HG03108 (cell line): ENCODE data around the gene GTPBP6.
"Not testable (repeated sequence)": the region's sequence is repeated elsewhere in the genome, so short reads cannot be mapped to it uniquely, and the experiment has no call there.

Experiments used
- ATAC-seq: cut with Tn5 transposase; IDR thresholded peaks from one replicate; pipeline ENCODE4 v1.9.1; 2021; ENCODE audit warnings: moderate library complexity; ENCODE audit not compliant: unreplicated experiment

The GTPBP6 gene

DNA sequence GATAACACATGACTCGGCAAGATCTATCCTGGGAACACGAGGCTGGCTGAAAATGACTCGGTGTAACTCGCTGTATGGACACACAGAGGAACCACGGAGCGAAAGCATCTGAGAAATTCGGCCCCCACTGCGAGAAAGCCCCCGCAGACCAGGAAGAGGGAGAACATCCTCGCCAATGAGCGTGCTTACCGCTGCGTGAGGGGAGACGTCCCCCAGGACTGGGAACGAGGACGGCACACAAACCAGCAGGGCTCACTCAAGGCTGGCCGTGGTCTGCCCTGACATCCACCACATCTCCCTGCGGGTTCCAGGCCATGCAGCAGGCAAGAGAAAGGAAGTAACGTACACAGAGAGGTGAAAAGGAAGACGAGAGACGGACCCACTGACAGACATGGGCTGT lies 17.6 kb upstream of the GTPBP6 start:
- ATAC-seq = no peak

DNA sequence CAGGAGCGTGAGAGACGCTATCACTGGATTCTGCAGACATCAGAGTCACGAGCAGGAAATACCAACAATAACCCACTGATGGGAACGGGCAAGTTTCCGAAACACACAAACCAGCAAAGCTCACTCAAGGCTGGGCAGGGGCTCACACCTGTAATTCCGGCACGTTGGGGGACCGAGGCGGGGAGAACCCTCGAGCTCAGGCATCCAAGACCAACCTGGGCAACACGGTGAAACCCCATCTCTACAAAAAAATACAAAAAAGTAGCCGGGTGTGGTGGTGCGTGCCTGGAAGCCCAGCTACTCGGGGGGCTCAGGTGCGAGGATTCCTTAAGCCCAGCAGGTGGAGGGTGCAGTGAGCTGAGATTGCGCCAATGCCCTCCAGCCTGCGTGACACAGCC lies 17.2 kb upstream of the GTPBP6 start:
- ATAC-seq = no peak

DNA sequence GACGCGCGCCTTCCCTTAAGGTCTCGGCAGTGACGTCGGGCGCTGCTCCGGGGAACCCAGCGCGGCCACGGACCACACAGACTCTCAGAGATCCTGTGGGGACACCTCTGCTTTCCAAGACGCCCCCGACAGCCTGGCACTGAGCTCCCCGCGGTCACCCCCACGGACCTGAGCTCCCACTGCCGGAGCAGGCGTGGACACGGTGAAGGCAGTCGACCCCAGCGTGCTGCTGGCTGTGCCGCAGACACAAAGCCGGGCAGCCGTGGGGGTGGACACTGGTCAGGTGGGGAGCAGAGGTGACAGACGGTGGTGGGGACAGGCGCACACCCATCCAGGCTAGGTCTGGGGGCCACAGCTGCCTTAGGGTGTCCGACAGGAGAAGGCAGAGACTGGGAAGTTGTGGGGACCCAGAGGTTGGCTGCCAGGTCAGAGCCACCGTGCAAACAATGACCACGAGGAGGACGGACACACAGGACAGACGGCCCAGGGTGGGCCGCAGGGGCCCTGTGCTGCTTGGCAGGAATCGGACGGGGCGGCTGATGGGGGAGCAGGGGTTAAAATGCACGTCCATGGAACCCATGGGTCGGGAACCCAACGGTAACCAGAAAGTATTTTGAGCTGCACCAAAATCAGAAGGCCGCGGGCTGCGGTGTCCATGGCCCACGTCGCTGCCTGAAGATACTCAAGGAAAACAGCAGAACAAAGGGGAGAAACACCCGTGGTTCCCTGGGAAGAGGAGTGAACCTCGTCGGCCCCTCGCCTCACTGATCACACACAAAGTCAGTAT lies 16.6 kb upstream of the GTPBP6 start:
- no peak for ATAC-seq

DNA sequence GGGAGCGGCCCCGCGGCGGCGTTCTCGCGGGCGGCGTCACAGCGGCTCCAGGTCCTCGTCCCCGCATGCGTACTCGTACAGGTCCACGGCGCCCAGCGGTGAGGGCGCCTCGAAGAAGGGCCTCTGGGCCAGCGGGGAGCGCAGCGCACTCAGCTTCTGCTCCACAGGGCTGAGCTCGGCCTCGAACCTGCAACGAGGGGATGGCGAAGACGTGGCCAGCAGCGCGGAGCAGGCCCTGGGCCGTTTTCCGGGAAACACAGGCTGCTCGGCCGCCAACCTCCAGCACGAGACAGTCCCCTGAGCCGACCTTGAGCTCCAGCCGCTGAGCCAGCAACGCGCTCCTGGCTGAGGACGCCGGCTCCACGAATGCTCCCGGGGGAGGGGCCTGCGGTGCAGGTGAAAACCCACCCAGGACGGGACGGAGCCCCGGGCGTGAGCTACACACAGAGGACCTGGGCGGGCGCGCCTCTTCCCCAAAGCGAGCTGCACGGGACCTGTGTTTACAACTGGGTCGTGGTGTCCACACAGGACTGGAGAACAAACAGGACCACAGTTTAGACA lies 15.8 kb upstream of the GTPBP6 start:
- ATAC-seq = no peak

DNA sequence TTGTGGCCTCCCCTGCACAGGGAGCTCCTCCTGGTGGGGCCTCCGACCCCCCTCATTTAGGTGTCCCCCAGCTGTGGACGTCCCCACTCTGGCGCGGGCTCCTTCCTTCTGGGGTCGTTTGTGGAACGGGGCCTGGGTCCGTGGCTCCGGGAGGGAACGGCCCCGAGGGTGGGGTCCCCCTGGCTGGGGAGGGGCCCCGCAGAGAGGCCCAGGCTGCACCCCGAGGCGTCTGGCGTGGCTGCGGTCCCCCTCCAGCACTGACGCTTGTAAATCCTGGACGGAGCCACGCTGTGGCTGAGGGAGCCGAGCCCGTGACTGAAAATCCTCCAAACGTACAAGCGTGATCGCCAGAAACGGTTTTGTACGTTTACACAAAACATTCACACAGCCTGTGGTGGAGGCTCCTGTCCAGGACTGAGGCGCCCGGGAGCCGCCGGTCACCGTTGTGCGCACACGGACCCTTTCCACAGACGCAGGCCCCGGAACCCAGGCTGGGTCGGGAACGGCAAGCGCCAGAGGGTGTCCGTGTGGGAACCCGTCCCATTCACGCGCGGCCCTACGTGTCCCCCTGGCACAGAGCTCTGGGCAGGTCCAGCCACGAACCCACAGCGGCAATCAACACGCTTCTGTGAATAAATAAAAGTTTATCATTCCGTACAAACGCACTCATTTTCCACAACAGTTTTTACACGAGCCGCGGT lies 15.2 kb upstream of the GTPBP6 start:
- no peak for ATAC-seq

DNA sequence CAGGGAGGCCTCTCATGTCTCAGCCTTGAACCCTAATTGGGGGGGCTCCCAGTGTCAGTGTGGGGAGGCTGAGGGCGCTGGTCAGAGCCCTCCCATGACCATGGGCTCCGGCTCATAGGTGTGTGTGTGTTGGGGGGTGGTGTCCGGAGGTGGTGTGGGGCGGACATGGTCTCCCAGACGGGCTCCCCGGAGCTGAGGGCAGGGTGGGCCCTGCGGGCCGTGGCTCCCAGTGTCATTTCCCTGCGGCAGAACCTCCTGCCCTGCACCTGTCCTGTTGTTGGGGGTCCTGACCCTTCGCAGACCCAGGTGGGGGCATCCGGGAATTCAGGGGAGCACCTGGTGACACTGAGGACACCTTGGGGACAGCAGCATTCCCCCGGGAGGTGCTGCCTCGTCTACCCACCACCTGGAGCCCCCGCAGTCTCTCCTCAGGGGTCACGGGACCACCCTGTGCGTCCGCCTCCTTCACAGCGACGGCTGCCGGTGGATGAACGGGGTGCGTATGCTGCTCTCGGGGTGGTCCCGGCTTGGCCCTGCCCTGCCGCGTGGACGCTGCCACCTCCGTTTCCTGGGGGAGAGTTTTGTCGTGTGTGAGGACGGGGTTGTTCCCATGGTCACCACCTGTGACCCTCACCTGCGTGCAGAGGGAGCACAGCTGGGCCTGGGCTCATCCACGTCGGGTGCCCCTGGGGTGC lies 14.5 kb upstream of the GTPBP6 start:
- ATAC-seq = no peak

DNA sequence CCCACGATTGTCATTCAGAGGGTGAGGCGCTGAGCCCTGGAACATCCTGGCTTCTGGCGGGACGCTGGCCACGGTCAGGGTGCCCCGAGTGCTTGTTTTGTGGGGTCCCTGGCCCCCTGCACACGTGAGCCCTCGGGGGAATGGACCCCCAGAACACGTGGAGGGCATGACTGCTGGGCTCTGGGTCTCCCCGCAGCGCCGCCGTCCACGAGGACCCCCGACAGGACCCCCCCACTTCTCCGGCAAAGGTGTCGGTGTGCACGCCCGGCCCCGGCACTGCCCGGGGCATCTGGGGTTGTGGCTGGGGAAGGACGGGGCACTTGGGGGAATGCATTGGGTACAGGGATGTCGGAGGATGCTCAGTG lies 13.9 kb upstream of the GTPBP6 start:
- ATAC-seq = no peak

DNA sequence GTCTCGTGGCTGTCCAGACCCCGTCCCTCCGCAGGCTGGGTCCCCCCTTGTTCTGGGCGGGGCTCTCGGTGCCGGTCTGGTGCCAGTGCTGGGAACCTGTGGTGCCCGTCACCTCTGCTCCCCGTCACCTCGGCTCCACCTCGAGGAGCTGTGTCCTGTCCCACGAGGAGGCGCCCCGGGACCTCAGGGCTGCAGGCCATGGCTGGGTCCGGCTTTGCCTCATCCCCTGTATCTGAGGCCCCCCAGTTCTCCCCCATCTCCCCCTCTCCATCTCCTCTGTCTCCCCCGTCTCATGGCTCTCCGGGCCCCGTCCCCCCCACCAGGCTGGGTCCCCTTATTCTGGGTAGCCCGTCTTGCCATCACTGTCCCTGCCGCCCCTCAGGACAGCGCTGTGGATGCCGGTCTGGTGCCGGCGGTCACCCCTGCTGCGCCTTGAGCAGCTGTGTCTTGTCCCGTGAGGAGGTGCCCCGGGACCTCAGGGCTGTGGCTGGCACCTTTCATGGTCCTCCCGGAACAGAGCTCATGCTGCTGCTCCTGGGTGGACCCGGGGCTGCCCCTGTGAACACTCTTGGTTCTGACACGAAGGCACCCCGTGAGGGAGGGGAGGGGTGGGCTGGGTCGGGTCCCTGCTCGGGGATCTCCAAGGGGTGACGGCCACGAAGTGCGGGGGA lies 13.4 kb upstream of the GTPBP6 start:
- ATAC-seq = no peak

DNA sequence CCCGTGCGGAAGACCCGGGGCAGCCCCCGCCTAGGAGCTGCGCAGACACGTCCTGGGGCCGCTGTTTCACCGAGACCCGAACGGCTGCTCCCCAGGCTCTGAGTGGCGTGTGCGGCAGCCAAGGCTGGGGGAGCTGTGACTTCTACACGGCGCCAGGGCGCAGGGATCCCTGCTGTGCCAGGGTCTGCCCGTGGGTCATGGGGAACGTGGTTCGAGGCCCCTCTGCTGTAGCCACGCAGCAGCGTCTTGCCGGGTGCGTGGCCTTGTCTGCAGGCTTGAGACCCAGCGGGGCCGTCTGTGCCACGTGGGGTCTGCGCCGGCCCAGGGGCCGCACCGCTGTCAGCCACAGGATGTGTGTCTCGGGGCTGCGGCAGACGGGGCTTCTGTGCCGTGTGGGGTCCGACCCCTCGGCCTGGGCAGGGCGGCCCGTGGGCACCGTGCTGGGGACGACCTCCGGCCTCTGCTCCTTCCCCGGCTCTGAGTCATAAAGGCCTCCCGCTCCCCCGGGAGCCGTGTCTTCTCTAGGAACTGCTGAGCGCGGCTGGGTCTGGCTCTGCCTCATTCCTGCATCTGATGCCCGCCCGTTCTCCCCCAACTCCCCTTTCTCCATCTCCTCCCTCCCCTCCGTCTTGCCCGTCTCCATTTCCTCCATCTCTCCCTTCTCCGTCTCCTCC lies 12.7 kb upstream of the GTPBP6 start:
- no peak for ATAC-seq

DNA sequence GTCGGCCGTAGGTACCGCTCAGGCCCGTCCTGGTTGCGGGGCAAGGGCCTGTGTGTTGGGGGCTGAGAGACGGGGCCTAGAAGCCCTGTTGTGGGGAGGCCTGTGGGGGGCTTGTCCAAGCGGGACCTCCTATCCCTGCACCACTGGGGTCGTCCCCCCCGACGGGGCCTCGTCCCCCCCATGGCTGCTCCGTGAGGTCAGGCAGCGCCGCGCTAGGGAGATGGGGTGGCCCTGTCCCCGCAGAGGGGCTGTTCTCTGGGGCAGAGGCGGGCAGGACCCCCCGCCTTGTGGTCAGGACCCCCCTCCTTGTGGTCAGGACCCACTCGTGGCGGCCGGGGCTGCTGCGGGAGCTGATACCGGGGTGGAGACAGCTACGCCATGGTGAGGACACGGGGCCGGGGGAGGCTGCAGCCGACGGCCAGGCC lies 12.1 kb upstream of the GTPBP6 start:
- no peak for ATAC-seq

DNA sequence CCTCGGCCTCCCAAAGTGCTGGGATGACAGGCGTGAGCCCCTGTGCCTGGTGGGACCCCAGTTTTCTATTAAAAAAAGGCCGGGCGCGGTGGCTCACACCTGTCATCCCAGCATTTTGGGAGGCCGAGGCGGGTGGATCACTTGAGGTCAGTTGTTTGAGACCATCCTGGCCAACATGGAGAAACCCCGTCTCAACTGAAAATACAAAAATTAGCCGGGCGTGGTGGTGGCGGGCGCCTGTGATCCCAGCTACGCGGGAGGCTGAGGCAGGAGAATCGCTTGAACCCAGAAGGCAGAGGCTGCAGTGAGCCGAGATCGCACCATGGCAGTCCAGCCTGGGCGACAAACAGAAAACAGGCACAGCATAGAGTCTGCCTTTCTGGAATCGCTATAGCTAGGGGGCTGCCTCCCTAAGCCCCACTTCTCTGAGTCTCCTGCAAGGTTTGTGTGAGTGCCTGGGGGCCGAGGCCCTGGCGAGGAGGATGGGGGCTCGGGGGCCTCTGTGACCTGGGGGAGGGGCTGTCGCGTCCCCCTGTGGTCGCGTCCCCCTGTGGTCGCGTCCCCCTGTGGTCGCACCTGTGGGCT lies 11.6 kb upstream of the GTPBP6 start:
- ATAC-seq = not testable (repeated sequence)

DNA sequence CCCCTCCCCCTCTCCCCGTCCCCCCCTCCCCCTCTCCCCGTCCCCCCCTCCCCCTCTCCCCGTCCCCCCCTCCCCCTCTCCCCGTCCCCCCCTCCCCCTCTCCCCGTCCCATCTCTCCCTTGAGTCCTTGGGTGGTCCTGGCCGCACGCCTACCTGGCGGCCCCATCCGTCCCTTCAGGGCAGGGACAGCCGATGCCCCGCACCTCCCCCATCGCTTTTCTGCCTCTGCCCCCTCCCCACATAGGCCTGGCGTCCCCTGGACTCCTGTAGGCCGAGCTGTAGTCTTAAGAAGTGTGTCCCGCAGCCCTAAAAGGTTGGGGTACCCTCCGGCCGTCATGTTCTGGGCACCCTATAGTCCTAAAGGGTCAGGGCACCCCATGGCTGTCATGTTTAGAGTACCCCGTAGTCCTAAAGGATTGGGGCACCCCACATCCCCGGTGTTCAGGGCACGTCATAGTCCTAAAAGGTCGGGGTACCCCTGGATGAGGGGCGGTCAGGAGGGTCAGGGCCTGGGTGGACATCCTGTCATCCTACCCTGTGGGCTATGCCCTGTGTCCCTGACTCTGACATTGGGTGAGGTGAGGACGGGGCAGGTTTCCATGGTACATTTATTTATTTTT lies 10.8 kb upstream of the GTPBP6 start:
- no peak for ATAC-seq

DNA sequence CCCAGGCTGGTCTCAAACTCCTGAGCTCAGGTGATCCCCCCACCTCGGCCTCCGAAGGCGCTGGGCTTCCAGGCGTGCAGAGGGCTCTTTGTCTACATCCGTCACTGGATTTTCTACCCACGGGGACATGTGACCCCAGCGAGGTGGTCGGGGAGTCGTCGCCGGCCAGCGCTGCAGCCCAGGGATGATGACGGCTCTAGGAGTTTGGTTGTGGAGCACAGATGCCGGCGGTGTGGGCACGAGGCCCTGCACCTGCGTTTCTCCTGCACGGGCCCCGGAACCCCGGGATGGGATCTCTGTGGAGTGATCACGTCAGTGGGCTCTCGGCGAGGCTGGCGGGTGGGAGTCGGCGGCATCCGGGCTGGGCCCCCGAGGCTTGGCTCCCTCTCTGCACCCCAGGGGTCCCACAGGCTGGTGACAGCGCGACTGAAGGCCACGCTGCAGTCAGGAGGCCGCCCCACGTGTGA lies 9.1 kb upstream of the GTPBP6 start:
- ATAC-seq = no peak

DNA sequence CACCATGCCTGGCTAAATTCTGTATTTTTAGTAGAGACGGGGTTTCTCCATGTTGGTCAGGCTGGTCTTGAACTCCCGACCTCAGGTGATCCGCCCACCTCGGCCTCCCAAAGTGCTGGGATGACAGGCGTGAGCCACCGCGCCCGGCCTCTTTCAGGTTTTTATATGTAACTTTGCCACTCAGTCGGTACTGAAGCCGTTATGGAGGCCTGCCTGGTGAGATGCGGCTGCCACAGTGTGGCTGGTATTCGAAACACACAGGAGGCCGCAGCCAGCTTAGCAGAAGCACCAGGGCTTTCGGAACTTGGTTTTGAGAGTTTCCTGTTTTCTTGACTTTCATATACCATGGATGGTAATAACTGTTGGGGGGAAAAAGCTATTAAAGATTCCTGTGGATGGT lies 6.1 kb upstream of the GTPBP6 start:
- not testable (repeated sequence) for ATAC-seq

DNA sequence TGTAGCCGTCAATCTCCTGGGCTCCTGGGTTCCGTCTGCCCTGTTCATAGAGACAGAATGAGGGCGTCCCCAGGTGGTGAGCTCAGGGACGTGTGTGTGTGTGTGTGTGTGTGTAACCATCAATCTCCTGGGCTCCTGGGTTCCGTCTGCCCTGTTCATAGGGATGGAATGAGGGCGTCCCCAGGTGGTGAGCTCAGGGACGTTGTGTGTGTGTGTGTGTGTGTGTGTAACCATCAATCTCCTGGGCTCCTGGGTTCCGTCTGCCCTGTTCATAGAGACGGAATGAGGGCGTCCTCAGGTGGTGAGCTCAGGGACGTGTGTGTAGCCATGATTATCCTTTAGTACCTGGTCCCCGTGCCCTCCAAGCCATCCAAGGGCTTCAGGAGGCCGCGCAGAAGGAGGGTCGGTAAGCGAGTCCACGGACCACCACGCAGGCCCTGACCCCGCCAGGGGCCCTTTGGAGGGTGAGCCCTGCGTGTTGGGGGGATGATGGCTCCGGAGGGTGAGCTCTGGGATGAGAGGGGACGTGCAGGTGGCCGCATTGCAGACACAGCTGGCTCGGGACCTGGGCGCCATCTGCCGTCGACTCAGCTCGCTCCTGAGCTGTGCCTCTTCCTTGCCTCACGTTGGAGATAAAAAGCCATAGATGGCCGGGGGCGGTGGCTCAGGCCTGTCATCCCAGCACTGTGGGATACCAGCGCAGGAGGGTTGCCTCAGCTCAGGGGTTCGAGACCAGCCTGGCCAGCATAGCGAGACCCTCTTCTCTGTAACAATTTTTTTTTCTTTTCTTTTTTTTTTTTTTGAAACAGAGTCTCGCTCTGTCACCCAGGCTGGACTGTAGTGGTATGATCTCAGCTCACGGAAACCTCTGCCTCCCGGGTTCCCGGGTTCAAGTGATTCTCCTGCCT lies 5.4 kb upstream of the GTPBP6 start:
- ATAC-seq = peak; percentile 31

DNA sequence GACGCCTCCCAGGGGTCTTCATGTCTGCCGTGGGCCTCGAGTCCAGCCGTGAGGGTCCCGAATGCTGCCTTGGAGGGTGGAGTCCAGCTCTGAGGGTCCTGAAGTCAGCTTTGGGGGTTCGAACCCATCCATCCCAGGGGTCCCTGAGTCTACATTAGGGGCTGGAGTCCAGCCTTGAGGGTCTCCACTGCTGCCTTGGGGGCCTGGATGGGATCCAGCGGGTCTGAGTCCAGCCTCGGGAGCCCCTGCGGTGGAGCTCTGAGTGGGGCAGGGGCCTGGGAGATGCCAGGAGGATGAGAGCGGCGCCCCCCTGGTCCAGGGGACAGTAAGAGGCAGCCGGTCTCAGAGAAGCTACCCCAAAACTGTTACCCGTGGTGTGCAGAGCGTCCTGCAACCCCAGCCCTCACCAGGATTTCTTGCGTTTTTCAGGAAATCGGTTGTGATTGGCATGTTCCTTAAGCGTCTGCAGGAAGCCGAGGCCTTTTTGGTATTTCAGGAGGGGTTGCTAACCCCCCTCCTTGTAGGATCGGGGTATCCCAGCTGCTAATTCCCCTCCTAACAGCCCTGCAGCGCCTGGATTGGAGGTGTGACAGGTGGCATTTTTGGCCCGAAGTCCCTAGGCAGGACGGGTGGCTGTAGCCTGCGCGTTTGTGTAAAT lies 1.7 kb upstream of the GTPBP6 start:
- ATAC-seq = no peak

DNA sequence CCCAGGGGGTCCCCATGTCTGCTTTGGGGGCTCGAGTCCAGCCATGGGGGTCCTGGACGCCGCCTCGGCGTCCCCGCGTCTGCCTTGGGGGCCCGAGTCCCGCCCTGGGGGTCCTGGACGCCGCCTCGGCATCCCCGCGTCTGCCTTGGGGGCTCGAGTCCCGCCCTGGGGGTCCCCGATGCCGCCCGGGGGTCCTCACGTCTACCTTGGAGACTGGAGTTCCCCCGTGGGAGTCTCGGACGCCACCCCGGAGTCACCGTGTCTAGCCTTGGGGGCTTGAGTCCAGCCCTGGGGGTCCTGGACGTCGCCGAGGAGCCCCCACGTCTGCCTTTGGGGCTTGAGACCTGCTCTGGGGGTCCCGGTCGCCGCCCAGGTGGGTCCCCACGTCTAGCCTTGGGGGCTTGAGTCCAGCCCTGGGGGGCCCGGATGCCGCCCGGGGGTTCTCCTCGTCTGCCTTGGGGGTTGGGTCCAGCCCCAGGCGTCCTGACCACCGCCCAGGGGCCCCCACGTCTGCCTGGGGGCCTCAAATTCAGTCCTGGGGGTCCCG lies 1.1 kb upstream of the GTPBP6 start:
- ATAC-seq = no peak
